GM23338 (cell line): Measurements from ENCODE around the gene RAX2. TPM values are rescaled to one million over a fixed set of nuclear protein-coding genes. Genes with fewer than 3 reads are reported as not detected.

Experiments
- ATAC-seq: fragments of 200-7000 bp; cut with Tn5 transposase; 3 replicates; pipeline ENCODE4 v1.9.1; 2020
- DNase-seq: peaks from one replicate; pipeline ENCODE4 v3.0.0-alpha.2; 2015; ENCODE audit warnings: low spot score
- H2AFZ ChIP-seq: fragments of 200-600 bp; sonication (generic); 2 replicates; pipeline ENCODE4 v1.8.0; 2016; ENCODE audit warnings: antibody characterized with exemption, mild to moderate bottlenecking, moderate library complexity
- H3F3A ChIP-seq: fragments of 200-600 bp; sonication (generic); replicated peaks from 2 replicates; pipeline ENCODE4 v1.8.0; 2017; ENCODE audit warnings: antibody characterized with exemption, mixed run types, low read depth
- H3K27ac ChIP-seq: fragments of 200-600 bp; sonication (generic); 2 replicates; pipeline ENCODE4 v1.6.1; 2016; ENCODE audit warnings: low read depth
- H3K27me3 ChIP-seq: fragments of 200-600 bp; sonication (generic); 2 replicates; pipeline ENCODE4 v1.8.0; 2016; ENCODE audit warnings: mild to moderate bottlenecking, mixed run types, moderate library complexity; ENCODE audit not compliant: insufficient read depth
- H3K36me3 ChIP-seq: fragments of 200-600 bp; sonication (generic); 2 replicates; pipeline ENCODE4 v1.8.0; 2016; ENCODE audit warnings: mild to moderate bottlenecking; ENCODE audit not compliant: insufficient read depth
- H3K4me1 ChIP-seq: fragments of 200-600 bp; sonication (generic); 2 replicates; pipeline ENCODE4 v1.8.0; 2016; ENCODE audit warnings: mild to moderate bottlenecking, moderate library complexity; ENCODE audit not compliant: insufficient read depth
- H3K4me2 ChIP-seq: fragments of 200-600 bp; sonication (generic); 2 replicates; pipeline ENCODE4 v1.7.1; 2017; ENCODE audit warnings: mixed run types
- H3K4me3 ChIP-seq: fragments of 200-600 bp; sonication (generic); 2 replicates; pipeline ENCODE4 v1.6.1; 2016; ENCODE audit warnings: mixed run types
- H3K79me2 ChIP-seq: fragments of 200-600 bp; sonication (generic); replicated peaks from 2 replicates; pipeline ENCODE4 v1.8.0; 2017; ENCODE audit warnings: mild to moderate bottlenecking; ENCODE audit not compliant: insufficient read depth
- H3K9me2 ChIP-seq: fragments of 200-600 bp; sonication (generic); 2 replicates; pipeline ENCODE4 v1.8.0; 2017; ENCODE audit not compliant: insufficient read depth
- H4K20me1 ChIP-seq: fragments of 200-600 bp; sonication (generic); replicated peaks from 2 replicates; pipeline ENCODE4 v1.8.0; 2017; ENCODE audit warnings: mild to moderate bottlenecking; ENCODE audit not compliant: insufficient read depth
- H3K27ac Mint-ChIP-seq: 2 replicates; pipeline ENCODE4 v1.8.0; 2020; ENCODE audit warnings: inconsistent platforms, mild to moderate bottlenecking, moderate library complexity, mixed read lengths
- H3K27me3 Mint-ChIP-seq: 3 replicates; pipeline ENCODE4 v1.8.0; 2022; ENCODE audit warnings: low read depth, mild to moderate bottlenecking, moderate library complexity, mixed read lengths, inconsistent platforms; ENCODE audit not compliant: insufficient read depth, poor library complexity
- H3K36me3 Mint-ChIP-seq: 3 replicates; pipeline ENCODE4 v1.8.0; 2021; ENCODE audit warnings: low read depth, mild to moderate bottlenecking, inconsistent platforms, moderate library complexity, mixed read lengths
- H3K4me1 Mint-ChIP-seq: 3 replicates; pipeline ENCODE4 v1.8.0; 2020; ENCODE audit warnings: mild to moderate bottlenecking, inconsistent platforms, mixed read lengths
- H3K4me3 Mint-ChIP-seq: 3 replicates; pipeline ENCODE4 v1.8.0; 2021; ENCODE audit warnings: moderate library complexity, mild to moderate bottlenecking, inconsistent platforms, mixed read lengths
- H3K9me3 Mint-ChIP-seq: 3 replicates; pipeline ENCODE4 v1.8.0; 2020; ENCODE audit warnings: moderate library complexity, mild to moderate bottlenecking, inconsistent platforms, mixed read lengths
- CREB1 ChIP-seq: fragments of 250-450 bp; sonication (Bioruptor Pico); IDR thresholded peaks from 2 replicates; pipeline ENCODE4 v1.5.0; 2020; ENCODE audit warnings: low read depth, mild to moderate bottlenecking, moderate library complexity
- CTCF ChIP-seq, 2 experiments: fragments of 200-600 bp in 1 of 2; sonication (generic) in 1 of 2; conservative IDR thresholded peaks; 2 replicates each; pipeline versions ENCODE4 v1.5.1 to v1.6.1; 2016 to 2017; ENCODE audit warnings: antibody characterized with exemption in 2 of 2, low read depth in 2 of 2, mild to moderate bottlenecking in 2 of 2, moderate library complexity in 1 of 2
- EZH2 ChIP-seq: fragments of 200-600 bp; sonication (generic); IDR thresholded peaks from one replicate; pipeline ENCODE4 v1.8.0; 2017; ENCODE audit warnings: antibody characterized with exemption, mild to moderate bottlenecking, low read depth; ENCODE audit not compliant: unreplicated experiment
- EZH2phosphoT487 ChIP-seq: fragments of 200-600 bp; sonication (generic); IDR thresholded peaks from one replicate; pipeline ENCODE4 v1.8.1; 2018; ENCODE audit warnings: antibody characterized with exemption; ENCODE audit not compliant: unreplicated experiment
- JUNB ChIP-seq: IDR thresholded peaks from one replicate; pipeline ENCODE4 v1.6.1; 2016; ENCODE audit warnings: antibody characterized with exemption; ENCODE audit not compliant: unreplicated experiment
- NANOG ChIP-seq: IDR thresholded peaks from 2 replicates; pipeline ENCODE4 v1.6.1; 2016; ENCODE audit warnings: antibody characterized with exemption, borderline replicate concordance
- POLR2AphosphoS5 ChIP-seq: IDR thresholded peaks from 2 replicates; pipeline ENCODE4 v1.6.1; 2016; ENCODE audit warnings: antibody characterized with exemption, low read depth
- STAT1 ChIP-seq: IDR thresholded peaks from one replicate; pipeline ENCODE4 v1.6.1; 2016; ENCODE audit warnings: antibody characterized with exemption; ENCODE audit not compliant: unreplicated experiment
- ZNF331 ChIP-seq: fragments of 250-450 bp; sonication (Bioruptor Pico); IDR thresholded peaks from 2 replicates; pipeline ENCODE4 v1.5.0; 2020; ENCODE audit warnings: low read depth, mild to moderate bottlenecking, moderate library complexity
- polyA plus RNA-seq: library from polyadenylated mRNA; unstranded; fragments of >200 nt; fragmentation: Nextera tagmentation; extraction: Ambion mirVana; gene quantifications from 2 replicates; pipeline ENCODE4 v1.2.1, GENCODE V29; 2016
- total RNA-seq: library from RNA; depleted of rRNA; stranded (reverse); fragments of >200 nt; shearing (Covaris generic); gene quantifications from 2 replicates; pipeline ENCODE4 v1.2.3, GENCODE V29; 2014
- TF ChIP-seq, protein P1 (sequence below): fragments of 250-450 bp; sonication (Bioruptor Pico); IDR thresholded peaks from 2 replicates; pipeline ENCODE4 v1.5.0; 2020; ENCODE audit warnings: mild to moderate bottlenecking, moderate library complexity
- TF ChIP-seq, protein P2 (sequence below): IDR thresholded peaks from one replicate; pipeline ENCODE4 v1.6.1; 2018; ENCODE audit warnings: antibody characterized with exemption; ENCODE audit not compliant: unreplicated experiment

The RAX2 gene
- total and polyA plus RNA-seq, 2 experiments from 2014 or later: 0.13 TPM; not detected in 1

- Histone ChIP-seq H3K4me2 (no peak overlapping the region), H3K27ac (no peak overlapping the region), H3F3A (no peaks in the 10 kb centered on the region), H2AFZ (no peak overlapping the region), H3K79me2 (no peaks in the 10 kb centered on the region), H3K9me2 (no peaks in the 10 kb centered on the region), H3K27me3 (no peaks in the 10 kb centered on the region), H3K4me3 (no peak overlapping the region), H3K36me3 (no peaks in the 10 kb centered on the region; the same call in 1 of the 2 replicates), H3K4me1 (no peaks in the 10 kb centered on the region), H4K20me1 (no peaks in the 10 kb centered on the region)
- Mint-ChIP-seq H3K4me1 (peaks cover 3% of the 10 kb centered on the region), H3K36me3 (peaks cover 9% of the 10 kb centered on the region), H3K4me3 (no peak overlapping the region), H3K27me3 (peaks cover 5% of the 10 kb centered on the region), H3K27ac (no peak overlapping the region), H3K9me3 (peaks cover 15% of the 10 kb centered on the region)
- ATAC-seq (no peak), DNase-seq (no peak)
- TF ChIP-seq STAT1: no peak
- TF ChIP-seq, protein P1, sequence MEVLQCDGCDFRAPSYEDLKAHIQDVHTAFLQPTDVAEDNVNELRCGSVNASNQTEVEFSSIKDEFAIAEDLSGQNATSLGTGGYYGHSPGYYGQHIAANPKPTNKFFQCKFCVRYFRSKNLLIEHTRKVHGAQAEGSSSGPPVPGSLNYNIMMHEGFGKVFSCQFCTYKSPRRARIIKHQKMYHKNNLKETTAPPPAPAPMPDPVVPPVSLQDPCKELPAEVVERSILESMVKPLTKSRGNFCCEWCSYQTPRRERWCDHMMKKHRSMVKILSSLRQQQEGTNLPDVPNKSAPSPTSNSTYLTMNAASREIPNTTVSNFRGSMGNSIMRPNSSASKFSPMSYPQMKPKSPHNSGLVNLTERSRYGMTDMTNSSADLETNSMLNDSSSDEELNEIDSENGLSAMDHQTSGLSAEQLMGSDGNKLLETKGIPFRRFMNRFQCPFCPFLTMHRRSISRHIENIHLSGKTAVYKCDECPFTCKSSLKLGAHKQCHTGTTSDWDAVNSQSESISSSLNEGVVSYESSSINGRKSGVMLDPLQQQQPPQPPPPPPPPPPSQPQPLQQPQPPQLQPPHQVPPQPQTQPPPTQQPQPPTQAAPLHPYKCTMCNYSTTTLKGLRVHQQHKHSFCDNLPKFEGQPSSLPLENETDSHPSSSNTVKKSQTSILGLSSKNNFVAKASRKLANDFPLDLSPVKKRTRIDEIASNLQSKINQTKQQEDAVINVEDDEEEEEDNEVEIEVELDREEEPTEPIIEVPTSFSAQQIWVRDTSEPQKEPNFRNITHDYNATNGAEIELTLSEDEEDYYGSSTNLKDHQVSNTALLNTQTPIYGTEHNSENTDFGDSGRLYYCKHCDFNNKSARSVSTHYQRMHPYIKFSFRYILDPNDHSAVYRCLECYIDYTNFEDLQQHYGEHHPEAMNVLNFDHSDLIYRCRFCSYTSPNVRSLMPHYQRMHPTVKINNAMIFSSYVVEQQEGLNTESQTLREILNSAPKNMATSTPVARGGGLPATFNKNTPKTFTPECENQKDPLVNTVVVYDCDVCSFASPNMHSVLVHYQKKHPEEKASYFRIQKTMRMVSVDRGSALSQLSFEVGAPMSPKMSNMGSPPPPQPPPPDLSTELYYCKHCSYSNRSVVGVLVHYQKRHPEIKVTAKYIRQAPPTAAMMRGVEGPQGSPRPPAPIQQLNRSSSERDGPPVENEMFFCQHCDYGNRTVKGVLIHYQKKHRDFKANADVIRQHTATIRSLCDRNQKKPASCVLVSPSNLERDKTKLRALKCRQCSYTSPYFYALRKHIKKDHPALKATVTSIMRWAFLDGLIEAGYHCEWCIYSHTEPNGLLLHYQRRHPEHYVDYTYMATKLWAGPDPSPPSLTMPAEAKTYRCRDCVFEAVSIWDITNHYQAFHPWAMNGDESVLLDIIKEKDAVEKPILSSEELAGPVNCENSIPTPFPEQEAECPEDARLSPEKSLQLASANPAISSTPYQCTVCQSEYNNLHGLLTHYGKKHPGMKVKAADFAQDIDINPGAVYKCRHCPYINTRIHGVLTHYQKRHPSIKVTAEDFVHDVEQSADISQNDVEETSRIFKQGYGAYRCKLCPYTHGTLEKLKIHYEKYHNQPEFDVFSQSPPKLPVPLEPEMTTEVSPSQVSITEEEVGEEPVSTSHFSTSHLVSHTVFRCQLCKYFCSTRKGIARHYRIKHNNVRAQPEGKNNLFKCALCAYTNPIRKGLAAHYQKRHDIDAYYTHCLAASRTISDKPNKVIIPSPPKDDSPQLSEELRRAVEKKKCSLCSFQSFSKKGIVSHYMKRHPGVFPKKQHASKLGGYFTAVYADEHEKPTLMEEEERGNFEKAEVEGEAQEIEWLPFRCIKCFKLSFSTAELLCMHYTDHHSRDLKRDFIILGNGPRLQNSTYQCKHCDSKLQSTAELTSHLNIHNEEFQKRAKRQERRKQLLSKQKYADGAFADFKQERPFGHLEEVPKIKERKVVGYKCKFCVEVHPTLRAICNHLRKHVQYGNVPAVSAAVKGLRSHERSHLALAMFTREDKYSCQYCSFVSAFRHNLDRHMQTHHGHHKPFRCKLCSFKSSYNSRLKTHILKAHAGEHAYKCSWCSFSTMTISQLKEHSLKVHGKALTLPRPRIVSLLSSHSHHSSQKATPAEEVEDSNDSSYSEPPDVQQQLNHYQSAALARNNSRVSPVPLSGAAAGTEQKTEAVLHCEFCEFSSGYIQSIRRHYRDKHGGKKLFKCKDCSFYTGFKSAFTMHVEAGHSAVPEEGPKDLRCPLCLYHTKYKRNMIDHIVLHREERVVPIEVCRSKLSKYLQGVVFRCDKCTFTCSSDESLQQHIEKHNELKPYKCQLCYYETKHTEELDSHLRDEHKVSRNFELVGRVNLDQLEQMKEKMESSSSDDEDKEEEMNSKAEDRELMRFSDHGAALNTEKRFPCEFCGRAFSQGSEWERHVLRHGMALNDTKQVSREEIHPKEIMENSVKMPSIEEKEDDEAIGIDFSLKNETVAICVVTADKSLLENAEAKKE: no peak
These were observed 4.5 kb upstream of the RAX2 start for GRCh38 chr19:3776479-3777040.

- H3K9me2 ChIP-seq: no peaks in the 10 kb centered on the region
- H3K4me2 ChIP-seq: no peak overlapping the region
- H3K36me3 ChIP-seq: no peaks in the 10 kb centered on the region
- Mint-ChIP-seq H3K4me1 (peaks cover 8% of the 10 kb centered on the region), H3K27me3 (peaks cover 5% of the 10 kb centered on the region), H3K36me3 (peaks cover 1% of the 10 kb centered on the region), H3K9me3 (peaks cover 8% of the 10 kb centered on the region), H3K4me3 (no peak overlapping the region; the same call in 2 of the 3 replicates), H3K27ac (no peak overlapping the region)
- no peaks in the 10 kb centered on the region for H3K27me3 ChIP-seq
- no peak overlapping the region for H2AFZ ChIP-seq
- H3K27ac ChIP-seq: no peak overlapping the region
- no peaks in the 10 kb centered on the region for H3K4me1 ChIP-seq
- DNase-seq (no peak), ATAC-seq (no peak)
- no peak overlapping the region for H3K4me3 ChIP-seq
- no peaks in the 10 kb centered on the region for H3F3A ChIP-seq
- H4K20me1 ChIP-seq: no peaks in the 10 kb centered on the region
- H3K79me2 ChIP-seq: no peaks in the 10 kb centered on the region
- TF ChIP-seq CTCF (conservative IDR thresholded peaks at IDR 0.05; ENCODE audit: low read depth in 2 of 2): no peak
- TF ChIP-seq, protein P2, sequence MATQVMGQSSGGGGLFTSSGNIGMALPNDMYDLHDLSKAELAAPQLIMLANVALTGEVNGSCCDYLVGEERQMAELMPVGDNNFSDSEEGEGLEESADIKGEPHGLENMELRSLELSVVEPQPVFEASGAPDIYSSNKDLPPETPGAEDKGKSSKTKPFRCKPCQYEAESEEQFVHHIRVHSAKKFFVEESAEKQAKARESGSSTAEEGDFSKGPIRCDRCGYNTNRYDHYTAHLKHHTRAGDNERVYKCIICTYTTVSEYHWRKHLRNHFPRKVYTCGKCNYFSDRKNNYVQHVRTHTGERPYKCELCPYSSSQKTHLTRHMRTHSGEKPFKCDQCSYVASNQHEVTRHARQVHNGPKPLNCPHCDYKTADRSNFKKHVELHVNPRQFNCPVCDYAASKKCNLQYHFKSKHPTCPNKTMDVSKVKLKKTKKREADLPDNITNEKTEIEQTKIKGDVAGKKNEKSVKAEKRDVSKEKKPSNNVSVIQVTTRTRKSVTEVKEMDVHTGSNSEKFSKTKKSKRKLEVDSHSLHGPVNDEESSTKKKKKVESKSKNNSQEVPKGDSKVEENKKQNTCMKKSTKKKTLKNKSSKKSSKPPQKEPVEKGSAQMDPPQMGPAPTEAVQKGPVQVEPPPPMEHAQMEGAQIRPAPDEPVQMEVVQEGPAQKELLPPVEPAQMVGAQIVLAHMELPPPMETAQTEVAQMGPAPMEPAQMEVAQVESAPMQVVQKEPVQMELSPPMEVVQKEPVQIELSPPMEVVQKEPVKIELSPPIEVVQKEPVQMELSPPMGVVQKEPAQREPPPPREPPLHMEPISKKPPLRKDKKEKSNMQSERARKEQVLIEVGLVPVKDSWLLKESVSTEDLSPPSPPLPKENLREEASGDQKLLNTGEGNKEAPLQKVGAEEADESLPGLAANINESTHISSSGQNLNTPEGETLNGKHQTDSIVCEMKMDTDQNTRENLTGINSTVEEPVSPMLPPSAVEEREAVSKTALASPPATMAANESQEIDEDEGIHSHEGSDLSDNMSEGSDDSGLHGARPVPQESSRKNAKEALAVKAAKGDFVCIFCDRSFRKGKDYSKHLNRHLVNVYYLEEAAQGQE: no peak
- TF ChIP-seq EZH2: no peak
- TF ChIP-seq POLR2AphosphoS5: no peak
- TF ChIP-seq EZH2phosphoT487: no peak
- no peak for TF ChIP-seq STAT1
- TF ChIP-seq NANOG: no peak
- TF ChIP-seq CREB1 (CRISPR knock-in tag): no peak
- no peak for TF ChIP-seq ZNF331 (CRISPR knock-in tag)
- no peak for TF ChIP-seq JUNB
These were observed 3.8 kb upstream of the RAX2 start for GRCh38 chr19:3775831-3776230.
